Subcutaneous adipose tissue (tissue), 4 donors: ENCODE results near the gene MAPK8IP1. TPM values are rescaled to one million over a fixed set of nuclear protein-coding genes. Genes with fewer than 3 reads are reported as not detected.

Source experiments
- total RNA-seq, 4 donors: library from RNA; depleted of rRNA; stranded (reverse); fragments of >200 nt; gene quantifications; one replicate each; pipeline ENCODE4 v1.1.0, GENCODE V29; 2016
- TF ChIP-seq, protein P1 (sequence below): fragments of 450-650 bp; IDR thresholded peaks from one replicate; pipeline ENCODE4 v1.5.1; 2016; ENCODE audit warnings: low read depth, mild to moderate bottlenecking, control low read depth, antibody characterized with exemption, moderate library complexity

MAPK8IP1 gene
- total RNA-seq, 4 donors from 2014 or later, result 1.3 to 4.0 (median 2.3) TPM

DNA sequence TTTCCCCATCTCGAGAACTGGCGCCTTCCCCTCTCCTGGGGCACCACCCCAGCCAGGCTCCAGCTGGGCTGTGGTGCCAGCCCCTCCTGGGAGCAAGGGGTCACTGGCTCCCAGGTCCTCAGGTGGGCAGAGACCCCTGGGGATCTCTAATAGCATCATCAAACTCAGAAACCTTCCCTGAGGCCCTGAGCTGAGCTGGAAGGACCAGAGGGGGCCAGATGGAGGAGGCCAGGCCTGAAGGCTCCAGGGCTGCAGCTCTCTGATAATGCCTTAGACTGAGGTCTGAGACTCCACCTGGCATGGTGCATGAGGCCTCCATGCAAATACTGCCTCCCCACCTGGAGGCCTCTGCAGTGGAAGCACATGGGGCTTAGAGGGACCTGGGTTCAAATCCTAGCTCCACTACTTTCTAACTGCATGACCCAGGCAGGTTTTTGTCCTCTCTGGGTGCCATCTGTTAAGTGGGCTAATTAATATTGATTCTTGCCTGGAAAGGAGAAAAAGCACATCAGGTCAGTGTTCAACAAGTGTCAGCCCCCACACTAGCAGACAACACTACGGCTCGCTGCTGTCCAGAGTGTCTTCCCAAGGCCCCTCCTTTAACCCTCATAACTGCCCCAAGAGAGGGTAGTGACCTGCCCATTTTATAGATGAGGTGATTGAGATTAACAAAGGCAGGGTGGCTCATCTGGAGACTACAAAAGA lies 1.5 kb downstream of the MAPK8IP1 start:
- TF ChIP-seq, protein P1, sequence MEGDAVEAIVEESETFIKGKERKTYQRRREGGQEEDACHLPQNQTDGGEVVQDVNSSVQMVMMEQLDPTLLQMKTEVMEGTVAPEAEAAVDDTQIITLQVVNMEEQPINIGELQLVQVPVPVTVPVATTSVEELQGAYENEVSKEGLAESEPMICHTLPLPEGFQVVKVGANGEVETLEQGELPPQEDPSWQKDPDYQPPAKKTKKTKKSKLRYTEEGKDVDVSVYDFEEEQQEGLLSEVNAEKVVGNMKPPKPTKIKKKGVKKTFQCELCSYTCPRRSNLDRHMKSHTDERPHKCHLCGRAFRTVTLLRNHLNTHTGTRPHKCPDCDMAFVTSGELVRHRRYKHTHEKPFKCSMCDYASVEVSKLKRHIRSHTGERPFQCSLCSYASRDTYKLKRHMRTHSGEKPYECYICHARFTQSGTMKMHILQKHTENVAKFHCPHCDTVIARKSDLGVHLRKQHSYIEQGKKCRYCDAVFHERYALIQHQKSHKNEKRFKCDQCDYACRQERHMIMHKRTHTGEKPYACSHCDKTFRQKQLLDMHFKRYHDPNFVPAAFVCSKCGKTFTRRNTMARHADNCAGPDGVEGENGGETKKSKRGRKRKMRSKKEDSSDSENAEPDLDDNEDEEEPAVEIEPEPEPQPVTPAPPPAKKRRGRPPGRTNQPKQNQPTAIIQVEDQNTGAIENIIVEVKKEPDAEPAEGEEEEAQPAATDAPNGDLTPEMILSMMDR, result no peak

DNA sequence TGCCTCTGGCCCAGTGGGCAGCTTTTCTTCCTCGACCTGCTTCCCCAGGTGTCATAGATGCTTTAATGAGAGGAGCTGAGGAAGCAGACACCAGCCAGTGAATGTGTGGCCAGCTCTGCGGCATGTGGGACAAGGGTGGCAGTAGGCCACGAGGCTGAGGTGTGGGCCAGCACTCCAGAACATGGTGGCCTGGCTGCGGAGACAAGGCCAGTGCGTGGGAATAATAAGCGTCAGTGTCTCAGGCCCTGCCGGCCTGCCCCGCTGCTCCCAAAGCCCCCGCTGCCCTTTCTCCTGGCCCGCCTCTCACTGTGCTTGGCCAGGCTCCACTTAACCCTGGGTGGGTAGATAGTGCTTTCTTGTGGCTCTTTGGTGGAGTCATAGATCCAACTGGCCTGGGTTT lies 2.1 kb downstream of the MAPK8IP1 start:
- TF ChIP-seq, protein P1, result no peak

DNA sequence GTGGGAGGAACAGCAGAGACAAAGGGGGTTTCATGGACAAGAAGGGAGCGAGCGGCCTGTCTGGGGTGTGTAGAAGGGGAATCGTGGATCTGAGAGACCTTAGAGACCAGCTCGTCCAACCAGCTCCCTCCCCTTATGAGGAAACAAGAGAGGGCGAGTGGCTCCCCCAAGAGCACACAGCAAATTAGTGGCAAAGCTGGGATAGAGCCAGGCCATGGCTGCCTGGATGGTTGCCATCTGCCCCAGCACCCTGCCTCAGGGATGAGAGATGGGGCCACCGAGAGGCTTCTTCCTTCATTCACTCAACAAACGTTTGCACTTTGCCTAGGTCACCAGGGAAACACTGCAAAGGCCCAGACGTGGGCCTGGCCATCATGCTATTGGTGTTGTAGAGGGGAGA lies 4.1 kb downstream of the MAPK8IP1 start:
- TF ChIP-seq, protein P1, result no peak

DNA sequence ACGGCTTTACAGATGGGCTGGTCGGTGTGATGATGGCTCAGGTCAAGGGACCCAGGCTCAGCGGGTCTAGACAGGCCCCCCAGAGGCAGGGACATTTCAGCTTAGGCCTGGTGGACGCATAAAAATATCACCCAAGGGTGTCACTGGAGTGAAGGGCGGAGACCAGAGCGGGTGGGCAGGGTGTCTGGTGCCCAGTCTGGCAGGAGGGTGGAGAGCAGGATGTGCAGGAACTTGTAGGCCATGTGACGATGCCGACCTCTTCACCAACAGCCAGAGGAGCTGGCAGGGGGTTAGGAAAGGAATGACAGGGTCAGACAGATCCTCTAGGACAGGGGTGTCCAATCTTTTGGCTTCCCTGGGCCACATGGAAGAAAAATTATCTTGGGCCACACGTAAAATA lies 4.5 kb downstream of the MAPK8IP1 start:
- TF ChIP-seq, protein P1, result no peak

DNA sequence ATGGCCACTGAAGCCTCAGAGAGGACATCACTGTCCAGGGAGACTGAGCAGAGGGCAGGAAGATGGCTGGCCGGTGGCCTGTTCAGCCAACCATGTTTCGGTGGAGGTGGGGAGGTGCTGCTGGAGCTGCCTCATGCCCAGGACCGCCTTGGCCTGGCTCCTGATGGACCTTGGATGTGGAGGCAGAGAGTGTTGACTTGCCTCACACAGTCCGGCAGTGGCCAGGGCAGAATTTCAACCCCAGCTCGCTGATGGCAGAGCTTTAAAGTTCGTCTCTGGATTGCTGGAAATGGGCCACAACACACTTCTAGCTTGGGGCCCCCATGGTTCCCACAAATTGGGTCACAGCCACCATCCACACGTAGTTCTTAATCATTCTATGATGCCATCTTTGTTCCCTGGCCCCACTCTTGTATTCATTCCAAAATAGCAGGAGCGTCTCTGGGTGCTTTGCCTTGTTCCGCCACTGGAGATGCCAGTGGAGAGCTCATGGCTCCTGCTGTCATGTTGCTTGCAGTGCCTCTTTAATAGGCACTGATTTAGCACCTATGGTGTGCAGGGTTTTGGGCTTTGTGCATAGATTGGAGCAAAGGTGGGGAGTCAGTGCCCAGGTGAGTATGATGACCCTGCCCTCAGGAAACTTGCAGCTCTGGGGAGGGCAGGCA lies 5.6 kb downstream of the MAPK8IP1 start:
- TF ChIP-seq, protein P1, result no peak

DNA sequence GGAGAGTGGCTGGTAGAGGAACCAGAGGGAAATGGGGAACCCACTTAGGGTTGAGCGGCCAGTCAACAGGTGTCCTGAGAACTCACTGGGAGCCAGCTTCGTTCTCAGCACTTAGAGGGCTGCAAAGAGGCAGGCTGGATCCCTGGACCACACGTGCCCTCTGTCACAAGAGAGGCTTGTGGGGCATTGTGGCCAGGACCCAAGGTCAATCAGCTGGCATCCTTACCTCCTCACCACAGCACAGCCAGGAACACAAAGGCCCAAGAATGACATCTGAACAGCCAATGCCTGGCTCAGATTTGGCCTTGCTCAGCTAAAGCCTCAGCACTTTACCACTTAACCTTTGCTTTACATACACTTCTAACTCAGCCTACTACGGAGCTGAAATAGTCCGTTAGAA lies 7.4 kb downstream of the MAPK8IP1 start:
- TF ChIP-seq, protein P1, result no peak

DNA sequence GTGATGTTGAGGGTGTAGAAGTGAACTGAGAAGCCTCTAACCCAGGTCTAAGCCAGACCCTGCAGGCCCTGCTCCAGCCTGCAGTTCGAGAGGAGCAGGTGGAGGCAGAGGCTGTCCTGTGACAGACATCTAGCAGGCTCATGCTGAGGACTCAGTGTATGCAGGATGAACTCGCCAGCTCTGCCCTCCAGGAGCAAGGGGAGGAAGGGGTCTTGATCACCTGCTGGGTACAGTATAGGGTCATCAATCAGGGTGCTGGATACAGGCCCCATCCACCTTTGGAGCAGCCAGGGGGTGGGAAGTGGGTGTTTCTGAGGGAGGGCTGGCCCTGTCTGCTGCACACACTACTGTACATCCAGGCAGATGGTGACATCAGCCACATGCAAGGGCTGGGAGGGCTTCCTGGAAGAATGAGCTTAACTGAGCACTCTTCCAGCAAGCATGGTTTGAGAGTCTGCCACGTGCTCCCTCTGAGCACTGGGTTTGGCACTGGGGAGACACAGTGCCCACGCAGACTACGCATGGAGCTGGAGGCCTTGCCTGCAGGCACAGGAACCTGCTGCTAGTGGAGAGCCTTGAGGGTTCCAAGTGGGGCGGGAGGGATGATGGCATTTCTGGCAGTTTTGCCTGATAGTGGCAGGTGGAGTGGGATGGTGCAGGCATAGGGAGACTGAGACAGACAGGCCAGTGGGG lies 9.2 kb downstream of the MAPK8IP1 start:
- TF ChIP-seq, protein P1, result no peak
